K562 (cell line): ENCODE data around the gene CALHM3. TPM values are rescaled to one million over a fixed set of nuclear protein-coding genes. Genes with fewer than 3 reads are reported as not detected.

ENCODE experiments used
- ATF7 ChIP-seq: fragments of 450-650 bp; IDR thresholded peaks from 2 replicates; pipeline ENCODE4 v1.7.1; 2014; ENCODE audit warnings: mild to moderate bottlenecking, moderate library complexity
- MCM3 ChIP-seq: fragments of 450-650 bp; IDR thresholded peaks from 2 replicates; pipeline ENCODE4 v1.6.1; 2016
- ZNF384 ChIP-seq: IDR thresholded peaks from 2 replicates; pipeline ENCODE4 v1.6.1; 2012; ENCODE audit warnings: low read depth, low read length, improper control_type of control experiment
- polyA plus RNA-seq, 8 experiments: library from polyadenylated mRNA; depleted of rRNA in 4 of 8; stranded (reverse) in 5 of 8; unstranded in 3 of 8; fragments of >200 nt; fragmentation: Nextera tagmentation in 2 of 8; fragmentation: Illumina TruSeq in 1 of 8; extraction: Ambion mirVana in 2 of 8; extraction: Trizol in 1 of 8; gene quantifications; 2 replicates each; pipeline versions ENCODE4 v1.2.1 to v1.2.3, GENCODE V29; 2011 to 2014; ENCODE audit warnings: inconsistent platforms in 1 of 8, missing spikeins in 1 of 8
- total RNA-seq, 7 experiments: library from RNA; depleted of rRNA in 6 of 7; stranded (reverse); fragments of >200 nt in 6 of 7; fragmentation: Illumina TruSeq in 2 of 7; extraction: Trizol in 2 of 7; gene quantifications; 2 replicates each; pipeline versions ENCODE4 v1.2.1 to v1.2.3, GENCODE V29; 2011 to 2021; ENCODE audit warnings: low replicate concordance in 1 of 7
- TF ChIP-seq, protein P1 (sequence below): sonication (generic); formaldehyde crosslinking; IDR thresholded peaks from 2 replicates; pipeline ENCODE4 v1.8.0; 2023; ENCODE audit warnings: missing genetic modification reagents, mild to moderate bottlenecking, borderline replicate concordance
- TF ChIP-seq, protein P2 (sequence below): sonication (generic); formaldehyde crosslinking; IDR thresholded peaks from 2 replicates; pipeline ENCODE4 v1.8.0; 2022; ENCODE audit warnings: mild to moderate bottlenecking, missing genetic modification reagents

CALHM3 gene
- total and polyA plus RNA-seq, 9 of the 15 experiments (the other 6 are each of a cell fraction or from before 2014, with no cell fraction given), result not detected

DNA sequence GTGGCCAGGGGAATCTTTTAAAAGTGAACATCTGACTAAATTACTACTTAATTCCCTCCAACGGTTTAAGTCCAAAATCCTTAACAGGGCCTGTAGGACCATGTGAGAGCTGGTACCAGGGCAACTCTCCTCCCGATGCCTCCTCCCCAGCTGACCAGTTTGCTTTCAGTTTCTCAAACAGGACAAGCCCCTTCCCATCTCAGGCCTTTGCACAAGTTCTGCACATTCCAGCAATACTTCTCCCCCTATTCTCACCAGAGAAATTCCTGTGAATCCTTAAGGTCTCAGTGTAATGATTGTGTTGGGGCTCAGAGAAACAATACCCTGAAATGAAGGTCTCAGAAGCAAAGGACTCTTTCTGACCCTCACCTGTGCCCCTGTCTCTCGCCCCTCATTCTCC lies 12.3 kb downstream of the CALHM3 start (continued):
- TF ChIP-seq, protein P1, sequence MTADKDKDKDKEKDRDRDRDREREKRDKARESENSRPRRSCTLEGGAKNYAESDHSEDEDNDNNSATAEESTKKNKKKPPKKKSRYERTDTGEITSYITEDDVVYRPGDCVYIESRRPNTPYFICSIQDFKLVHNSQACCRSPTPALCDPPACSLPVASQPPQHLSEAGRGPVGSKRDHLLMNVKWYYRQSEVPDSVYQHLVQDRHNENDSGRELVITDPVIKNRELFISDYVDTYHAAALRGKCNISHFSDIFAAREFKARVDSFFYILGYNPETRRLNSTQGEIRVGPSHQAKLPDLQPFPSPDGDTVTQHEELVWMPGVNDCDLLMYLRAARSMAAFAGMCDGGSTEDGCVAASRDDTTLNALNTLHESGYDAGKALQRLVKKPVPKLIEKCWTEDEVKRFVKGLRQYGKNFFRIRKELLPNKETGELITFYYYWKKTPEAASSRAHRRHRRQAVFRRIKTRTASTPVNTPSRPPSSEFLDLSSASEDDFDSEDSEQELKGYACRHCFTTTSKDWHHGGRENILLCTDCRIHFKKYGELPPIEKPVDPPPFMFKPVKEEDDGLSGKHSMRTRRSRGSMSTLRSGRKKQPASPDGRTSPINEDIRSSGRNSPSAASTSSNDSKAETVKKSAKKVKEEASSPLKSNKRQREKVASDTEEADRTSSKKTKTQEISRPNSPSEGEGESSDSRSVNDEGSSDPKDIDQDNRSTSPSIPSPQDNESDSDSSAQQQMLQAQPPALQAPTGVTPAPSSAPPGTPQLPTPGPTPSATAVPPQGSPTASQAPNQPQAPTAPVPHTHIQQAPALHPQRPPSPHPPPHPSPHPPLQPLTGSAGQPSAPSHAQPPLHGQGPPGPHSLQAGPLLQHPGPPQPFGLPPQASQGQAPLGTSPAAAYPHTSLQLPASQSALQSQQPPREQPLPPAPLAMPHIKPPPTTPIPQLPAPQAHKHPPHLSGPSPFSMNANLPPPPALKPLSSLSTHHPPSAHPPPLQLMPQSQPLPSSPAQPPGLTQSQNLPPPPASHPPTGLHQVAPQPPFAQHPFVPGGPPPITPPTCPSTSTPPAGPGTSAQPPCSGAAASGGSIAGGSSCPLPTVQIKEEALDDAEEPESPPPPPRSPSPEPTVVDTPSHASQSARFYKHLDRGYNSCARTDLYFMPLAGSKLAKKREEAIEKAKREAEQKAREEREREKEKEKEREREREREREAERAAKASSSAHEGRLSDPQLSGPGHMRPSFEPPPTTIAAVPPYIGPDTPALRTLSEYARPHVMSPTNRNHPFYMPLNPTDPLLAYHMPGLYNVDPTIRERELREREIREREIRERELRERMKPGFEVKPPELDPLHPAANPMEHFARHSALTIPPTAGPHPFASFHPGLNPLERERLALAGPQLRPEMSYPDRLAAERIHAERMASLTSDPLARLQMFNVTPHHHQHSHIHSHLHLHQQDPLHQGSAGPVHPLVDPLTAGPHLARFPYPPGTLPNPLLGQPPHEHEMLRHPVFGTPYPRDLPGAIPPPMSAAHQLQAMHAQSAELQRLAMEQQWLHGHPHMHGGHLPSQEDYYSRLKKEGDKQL, result no peak
- TF ChIP-seq, protein P2, sequence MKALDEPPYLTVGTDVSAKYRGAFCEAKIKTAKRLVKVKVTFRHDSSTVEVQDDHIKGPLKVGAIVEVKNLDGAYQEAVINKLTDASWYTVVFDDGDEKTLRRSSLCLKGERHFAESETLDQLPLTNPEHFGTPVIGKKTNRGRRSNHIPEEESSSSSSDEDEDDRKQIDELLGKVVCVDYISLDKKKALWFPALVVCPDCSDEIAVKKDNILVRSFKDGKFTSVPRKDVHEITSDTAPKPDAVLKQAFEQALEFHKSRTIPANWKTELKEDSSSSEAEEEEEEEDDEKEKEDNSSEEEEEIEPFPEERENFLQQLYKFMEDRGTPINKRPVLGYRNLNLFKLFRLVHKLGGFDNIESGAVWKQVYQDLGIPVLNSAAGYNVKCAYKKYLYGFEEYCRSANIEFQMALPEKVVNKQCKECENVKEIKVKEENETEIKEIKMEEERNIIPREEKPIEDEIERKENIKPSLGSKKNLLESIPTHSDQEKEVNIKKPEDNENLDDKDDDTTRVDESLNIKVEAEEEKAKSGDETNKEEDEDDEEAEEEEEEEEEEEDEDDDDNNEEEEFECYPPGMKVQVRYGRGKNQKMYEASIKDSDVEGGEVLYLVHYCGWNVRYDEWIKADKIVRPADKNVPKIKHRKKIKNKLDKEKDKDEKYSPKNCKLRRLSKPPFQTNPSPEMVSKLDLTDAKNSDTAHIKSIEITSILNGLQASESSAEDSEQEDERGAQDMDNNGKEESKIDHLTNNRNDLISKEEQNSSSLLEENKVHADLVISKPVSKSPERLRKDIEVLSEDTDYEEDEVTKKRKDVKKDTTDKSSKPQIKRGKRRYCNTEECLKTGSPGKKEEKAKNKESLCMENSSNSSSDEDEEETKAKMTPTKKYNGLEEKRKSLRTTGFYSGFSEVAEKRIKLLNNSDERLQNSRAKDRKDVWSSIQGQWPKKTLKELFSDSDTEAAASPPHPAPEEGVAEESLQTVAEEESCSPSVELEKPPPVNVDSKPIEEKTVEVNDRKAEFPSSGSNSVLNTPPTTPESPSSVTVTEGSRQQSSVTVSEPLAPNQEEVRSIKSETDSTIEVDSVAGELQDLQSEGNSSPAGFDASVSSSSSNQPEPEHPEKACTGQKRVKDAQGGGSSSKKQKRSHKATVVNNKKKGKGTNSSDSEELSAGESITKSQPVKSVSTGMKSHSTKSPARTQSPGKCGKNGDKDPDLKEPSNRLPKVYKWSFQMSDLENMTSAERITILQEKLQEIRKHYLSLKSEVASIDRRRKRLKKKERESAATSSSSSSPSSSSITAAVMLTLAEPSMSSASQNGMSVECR (CRISPR knock-in tag), result no peak
- TF ChIP-seq MCM3 (no peak), ATF7 (no peak), ZNF384 (no peak)
